NCI-H1436 (cell line): ENCODE data around the gene UBR1.

Experiments
- DNase-seq: peaks from one replicate; lab custom pipeline; 2025; lab: John Stamatoyannopoulos, UW

UBR1 gene

DNA sequence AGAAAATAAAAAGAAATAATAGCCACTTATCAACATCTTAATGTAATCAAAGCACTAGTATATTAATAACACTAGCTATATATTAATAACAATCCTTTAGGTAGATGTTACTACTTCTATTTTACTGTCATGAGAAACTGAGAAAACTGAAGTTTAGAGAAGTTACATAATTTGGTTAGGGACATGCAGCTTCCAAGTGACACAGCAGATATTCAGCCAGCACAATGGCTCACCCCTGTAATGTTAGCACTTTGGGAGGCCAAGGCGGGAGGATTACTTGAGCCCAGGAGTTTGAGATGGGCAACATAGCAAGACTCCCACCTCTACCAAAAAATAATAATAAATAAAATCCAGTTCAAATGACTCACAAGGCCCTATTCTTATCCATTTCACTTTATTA is 1.9 kb upstream of the UBR1 start:
- DNase-seq: no peak

GRCh38 chr15:43106486-43106829 is 620 bp upstream of the UBR1 start:
- no peak for DNase-seq

DNA sequence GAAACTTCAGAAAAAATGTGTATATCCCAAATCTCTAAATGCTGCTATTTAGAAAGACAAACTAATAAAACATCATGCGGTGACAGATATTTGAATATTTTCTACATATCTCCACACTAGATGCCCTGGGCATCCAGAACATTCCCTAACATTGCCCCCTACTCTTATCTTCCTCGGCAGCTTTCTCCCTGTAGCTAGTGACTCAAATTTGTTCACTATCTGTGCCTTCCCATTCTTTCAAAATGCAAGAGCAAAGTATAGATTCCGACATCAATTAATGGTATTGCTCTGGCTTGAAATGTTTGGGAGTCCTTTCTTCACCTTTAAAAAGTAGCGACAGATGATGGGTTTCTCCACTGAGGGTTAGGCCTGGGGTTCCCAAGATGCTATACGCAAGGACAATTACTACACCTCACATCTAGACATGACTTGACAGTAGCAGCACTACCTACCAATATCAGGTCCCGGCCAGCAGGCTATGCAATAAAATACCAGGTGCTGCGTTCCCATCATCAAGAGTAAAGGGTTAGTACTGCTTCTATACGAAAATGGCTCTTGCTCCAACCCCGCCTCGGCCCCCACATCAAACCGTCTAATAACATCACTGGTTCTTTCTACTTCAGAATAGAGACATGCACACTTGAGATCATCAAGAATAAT is 631 bp downstream of the UBR1 start:
- DNase-seq: no peak

DNA sequence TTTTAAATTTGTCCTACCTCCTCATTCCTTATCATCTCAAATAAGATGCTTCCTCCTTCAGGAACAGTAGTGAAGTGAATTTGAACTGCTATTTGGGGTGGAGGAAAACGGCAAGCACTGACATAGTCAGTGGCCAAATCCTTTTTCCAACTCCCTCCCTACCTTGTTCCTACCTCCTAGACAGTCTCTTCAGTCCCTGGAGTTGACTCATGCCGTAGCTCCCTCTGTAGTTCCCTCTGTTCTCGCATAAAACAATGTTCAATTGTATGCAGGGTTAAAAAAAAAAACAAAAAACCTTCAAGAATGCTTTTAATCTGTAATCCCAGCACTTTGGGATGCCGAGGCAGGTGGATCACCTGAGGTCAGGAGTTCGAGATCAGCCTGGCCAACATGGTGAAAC is 1.4 kb downstream of the UBR1 start:
- no peak for DNase-seq

DNA sequence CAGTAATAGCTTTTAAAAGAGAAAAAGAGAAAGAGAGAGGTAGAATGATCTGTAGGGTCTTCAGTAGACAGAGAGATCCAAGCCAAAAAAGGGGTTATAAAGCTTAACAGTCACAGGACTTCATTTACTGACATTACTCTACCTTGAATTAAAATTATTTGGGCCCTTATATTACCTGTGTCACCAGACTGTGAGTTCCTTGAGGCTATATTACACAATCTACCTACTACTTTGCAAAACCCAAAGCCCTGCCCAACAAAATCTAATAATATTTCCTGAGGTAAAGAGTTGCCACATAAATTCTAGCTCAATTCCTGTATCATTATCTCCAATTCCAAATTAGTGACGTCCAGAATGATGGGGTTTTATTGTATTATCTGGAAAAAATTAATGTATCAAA is 1.9 kb downstream of the UBR1 start:
- DNase-seq: no peak

DNA sequence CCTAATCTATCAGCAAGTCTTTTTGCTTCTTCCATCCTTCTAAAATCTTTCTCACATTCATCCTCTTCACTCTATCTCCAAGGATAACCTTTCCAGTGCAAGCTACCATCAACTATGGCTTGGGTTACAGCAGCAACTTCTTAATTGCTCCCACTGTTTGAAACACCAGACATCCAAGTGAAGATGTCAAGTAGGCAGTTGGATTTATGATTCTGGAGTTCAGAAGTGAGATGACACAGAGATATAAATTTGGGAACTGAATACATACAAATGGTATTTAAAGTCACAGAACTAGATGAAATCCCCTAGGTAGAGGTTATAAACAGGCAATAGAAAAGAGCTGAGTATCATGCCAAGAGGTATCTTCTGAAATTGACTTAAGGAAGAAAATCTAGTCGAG is 3.7 kb downstream of the UBR1 start:
- no peak for DNase-seq

DNA sequence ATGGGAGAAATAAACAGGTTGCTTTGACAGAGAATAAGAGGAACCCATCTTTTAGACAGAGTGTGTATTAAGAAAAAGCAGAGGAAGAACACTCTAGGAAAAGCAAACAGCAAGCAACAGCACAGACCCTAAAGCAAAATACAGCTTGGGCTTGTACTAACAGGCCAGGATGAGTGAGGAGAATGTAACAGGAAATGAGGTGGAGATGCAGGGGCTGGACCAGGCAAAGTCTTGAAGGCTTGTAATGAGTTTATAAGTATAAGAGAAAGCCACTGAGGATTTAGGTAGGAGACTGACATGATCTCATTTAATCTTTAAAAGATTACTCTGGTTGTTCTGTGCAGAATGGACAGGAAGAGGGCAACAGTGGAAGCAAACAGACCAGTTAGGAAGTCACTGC is 4.9 kb downstream of the UBR1 start:
- DNase-seq: no peak

GRCh38 chr15:43099105-43099845 is 6.6 kb downstream of the UBR1 start:
- DNase-seq: no peak

- no peak for DNase-seq
Observed at GRCh38 chr15:43096411-43096810, 9.4 kb downstream of the UBR1 start.

DNA sequence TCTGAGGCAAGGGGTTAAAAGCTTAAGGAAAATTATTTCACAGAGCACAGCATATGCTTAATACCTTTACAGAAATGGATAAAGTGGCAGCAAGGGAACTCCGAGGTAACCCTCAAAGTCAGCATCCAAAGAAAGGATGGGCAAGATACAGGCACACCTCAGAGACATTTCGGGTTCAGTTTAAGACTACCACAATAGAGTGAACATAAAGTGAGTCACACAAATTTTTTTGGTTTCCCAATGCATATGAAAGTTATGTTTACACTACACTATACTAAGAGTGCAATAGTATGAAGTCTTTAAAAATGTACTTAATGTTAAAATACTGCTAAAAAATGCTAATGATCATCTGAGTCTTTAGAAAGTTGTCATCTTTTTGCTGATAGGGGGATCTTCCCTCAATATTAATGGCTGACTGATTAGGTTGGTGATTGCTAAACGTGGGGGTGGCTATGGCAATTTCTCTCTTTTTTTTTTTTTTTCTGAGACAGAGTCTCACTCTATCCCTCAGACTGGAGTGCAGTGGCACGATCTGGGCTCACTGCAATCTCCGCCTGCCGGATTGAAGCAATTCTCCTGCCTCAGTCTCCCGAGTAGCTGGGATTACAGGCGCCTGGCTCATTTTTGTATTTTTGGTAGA is 10.0 kb downstream of the UBR1 start:
- no peak for DNase-seq

DNA sequence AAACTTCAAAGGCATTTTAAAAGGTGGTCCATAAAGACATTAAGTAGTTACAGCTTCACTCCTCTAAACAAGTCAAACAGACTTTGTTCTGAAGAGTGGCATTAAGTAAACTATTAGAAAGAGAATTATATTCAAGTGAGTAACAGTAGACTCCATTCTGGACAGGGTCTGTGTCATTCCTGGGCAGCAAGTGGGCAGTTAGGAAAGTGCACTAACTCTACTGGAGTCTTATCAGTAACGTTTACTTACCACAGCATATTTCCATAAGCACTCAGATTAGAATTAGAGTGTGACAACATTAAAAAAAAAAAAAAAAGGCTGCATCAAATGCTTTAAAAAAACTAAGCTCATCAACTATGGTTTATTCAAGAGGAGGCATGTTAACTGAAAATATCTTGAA is 10.6 kb downstream of the UBR1 start:
- DNase-seq: no peak

DNA sequence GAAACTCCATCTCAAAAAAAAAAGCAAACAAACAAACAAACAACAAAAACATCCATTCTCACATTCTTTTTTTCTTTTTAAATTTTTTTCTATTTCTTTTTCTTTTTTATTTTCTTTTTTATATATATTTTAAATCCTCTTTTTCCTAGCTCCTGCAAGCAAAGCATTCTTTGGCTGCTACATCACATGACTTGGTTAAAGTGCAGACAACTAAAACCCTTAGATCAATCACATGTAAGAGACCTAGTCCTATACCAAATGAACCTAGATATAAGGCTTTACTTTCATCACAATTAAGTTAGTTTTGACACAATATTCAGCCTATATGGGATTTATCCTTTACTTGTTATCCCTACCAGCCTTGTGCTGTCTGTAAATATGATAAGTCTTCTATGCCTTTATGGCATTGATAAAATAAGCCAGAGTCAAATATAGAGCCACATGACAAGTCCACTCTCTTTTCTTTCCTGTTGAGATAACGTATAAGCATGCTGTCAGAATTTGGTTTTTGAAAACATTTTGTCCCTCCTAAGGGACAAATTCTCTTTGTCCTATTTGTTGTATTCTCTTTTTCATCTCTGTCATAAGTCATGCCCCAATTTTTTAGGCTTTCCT is 11.3 kb downstream of the UBR1 start:
- DNase-seq: no peak

- DNase-seq: no peak
Observed at GRCh38 chr15:43093026-43093425, 12.8 kb downstream of the UBR1 start.

GRCh38 chr15:43091859-43092258 is 14.0 kb downstream of the UBR1 start:
- no peak for DNase-seq

GRCh38 chr15:43086551-43086950 is 19.3 kb downstream of the UBR1 start:
- DNase-seq: no peak

- no peak for DNase-seq
Observed at GRCh38 chr15:43085921-43086320, 19.9 kb downstream of the UBR1 start.

DNA sequence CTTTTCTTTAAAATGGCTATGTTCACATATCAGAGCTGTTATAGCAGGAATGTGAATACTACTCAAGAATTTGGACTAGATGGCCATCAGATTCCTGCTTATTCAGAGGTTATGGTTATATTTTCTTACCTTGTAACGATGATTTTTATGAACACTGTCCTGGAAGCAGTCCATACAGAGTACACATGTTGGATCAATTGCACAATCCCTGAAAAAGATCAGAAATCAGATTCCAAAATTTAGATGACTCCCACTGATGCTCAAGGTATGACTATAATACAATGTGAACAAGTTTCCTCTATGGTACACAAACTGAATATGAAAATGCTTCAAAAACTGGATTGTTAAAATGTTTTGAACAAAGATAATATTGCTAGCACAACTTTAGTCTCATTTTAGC is 23.3 kb downstream of the UBR1 start:
- no peak for DNase-seq

DNA sequence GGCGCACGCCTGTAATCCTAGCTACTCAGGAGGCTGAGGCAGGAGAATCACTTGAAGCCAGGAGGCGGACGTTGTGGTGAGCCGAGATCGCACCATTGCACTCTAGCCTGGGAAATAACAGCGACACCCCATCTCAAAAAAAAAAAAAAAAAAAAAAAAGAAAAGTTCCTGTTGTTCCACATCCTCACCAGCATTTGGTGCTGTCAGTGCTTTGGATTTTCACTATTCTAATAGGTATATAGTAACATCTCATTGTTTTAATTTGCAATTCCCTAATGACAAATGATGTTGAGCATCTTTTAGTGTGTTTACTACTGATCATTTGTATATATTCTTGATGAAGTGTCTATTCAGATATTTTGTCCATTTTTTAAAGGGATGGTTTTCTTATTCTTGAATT is 24.6 kb downstream of the UBR1 start:
- no peak for DNase-seq

GRCh38 chr15:43071451-43071850 is 34.4 kb downstream of the UBR1 start:
- no peak for DNase-seq

GRCh38 chr15:43070893-43071292 is 34.9 kb downstream of the UBR1 start:
- no peak for DNase-seq

GRCh38 chr15:43070249-43070648 is 35.6 kb downstream of the UBR1 start:
- DNase-seq: no peak

DNA sequence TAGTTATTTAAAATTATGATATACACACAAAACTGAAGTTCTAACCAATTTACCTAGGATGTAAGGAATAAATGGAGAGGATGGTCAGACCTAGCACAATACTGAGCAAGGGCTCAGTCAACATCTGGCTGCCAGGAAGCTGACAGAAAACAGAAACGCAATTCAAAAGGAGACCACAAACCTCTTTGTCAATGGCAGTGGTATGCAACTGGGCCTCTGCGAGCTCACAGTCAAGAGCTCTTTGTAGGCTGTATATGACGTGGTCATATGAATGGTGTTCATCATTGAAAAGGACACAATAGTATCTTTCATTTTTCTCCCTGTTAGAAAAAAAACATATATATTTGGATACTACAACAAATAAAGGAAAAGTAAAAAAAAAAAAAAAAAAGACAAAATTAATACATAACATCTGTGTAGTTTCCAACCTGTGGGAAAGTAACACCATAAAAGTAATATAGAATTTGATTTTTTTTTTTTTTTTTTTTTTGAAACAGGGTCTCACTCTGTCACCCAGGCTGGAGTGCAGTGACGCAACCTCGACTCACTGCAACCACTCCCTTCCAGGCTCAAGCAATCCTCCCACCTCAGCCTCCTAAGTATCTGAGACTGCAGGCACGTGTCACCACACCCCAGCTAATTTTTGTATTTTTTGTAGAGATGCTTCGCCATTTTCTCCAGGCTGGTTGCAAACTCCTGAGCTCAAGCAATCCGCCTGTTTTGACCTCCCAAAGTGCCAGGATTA is 37.9 kb downstream of the UBR1 start:
- DNase-seq: no peak
